Activated CD8-positive, alpha-beta memory T cell treated with anti-CD3 and anti-CD28 coated beads, Interleukin-2, amount 50 U/mL, for 1 hour (primary cell): ENCODE measurements around the gene FNBP1.

Experiments
- DNase-seq: peaks from one replicate; pipeline ENCODE4 v3.0.0-alpha.2; 2020; ENCODE audit errors: extremely low read depth

Gene FNBP1

DNA sequence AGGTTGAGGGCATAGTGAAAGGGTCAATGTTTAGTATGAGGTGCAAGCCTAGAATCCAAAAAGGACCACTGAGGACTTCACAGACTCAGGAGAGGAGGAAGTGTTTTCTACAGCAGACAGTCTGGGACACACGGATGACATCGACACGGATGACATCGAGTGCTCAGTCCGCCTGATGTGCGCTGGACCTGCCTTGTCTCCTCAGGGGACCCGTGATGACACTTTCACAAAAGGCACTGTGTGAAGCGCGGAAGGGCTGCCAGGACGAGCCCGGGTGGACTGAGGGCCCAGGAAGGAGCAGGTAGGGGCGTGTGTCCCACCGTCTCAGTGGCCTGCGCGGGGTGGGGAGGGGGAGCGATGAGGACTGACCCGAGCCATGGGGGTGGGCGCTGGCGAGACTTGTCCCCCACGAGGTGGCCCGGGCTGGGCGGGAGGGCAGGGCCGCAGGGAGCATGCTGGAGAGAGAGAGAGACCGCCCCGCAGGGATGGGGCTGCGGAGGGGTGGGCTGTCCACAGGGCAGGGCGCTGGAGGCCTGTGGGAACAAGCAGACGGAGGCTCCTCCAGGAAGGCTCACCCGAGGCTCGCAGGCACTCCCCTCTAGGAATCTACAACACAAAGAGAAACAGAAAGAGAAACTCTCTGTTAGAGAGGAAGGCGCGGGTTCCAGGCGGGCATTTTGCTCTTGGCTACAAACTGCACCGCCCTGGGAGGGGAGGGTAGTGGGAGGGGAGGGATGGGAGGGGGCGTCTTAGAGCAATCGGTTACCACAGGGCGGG, 152.9 kb downstream of the FNBP1 start:
- DNase-seq: peak; percentile 41

DNA sequence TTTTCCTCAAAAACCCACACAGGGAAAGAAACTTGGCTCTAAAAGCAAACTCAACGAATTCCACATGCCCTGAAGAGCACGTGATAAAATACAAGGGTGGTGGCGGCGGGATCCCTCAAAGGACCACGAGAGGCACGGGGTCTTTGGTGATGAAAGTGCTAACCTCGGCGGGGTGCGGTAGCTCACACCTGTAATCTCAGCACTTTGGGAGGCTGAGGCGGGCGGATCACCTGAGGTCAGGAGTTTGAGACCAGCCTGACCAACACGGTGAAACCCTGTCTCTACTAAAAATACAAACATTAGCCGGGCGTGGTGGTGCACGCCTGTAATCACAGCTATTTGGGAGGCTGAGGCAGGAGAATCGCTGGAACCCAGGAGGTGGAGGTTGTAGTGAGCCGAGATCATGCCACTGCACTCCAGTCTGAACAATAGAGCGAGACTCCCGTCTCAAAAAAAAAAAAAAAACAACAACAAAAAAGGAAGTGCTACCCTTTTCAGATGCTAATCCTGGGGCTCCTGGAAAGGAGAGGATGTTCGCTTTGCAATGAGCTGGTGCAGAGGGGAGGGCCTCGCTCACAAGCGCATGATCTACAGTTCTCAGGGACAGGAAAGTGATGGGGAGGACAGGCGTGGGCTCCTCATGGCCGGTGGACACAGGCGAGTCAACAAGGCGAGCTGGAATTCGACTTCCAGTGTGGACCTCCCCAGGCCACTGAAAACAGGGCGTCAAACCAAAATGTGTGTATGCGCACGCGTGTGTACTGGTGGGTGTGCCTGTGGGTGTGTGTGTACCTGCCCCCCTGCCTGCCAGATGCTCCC, 153.7 kb downstream of the FNBP1 start:
- no peak for DNase-seq

DNA sequence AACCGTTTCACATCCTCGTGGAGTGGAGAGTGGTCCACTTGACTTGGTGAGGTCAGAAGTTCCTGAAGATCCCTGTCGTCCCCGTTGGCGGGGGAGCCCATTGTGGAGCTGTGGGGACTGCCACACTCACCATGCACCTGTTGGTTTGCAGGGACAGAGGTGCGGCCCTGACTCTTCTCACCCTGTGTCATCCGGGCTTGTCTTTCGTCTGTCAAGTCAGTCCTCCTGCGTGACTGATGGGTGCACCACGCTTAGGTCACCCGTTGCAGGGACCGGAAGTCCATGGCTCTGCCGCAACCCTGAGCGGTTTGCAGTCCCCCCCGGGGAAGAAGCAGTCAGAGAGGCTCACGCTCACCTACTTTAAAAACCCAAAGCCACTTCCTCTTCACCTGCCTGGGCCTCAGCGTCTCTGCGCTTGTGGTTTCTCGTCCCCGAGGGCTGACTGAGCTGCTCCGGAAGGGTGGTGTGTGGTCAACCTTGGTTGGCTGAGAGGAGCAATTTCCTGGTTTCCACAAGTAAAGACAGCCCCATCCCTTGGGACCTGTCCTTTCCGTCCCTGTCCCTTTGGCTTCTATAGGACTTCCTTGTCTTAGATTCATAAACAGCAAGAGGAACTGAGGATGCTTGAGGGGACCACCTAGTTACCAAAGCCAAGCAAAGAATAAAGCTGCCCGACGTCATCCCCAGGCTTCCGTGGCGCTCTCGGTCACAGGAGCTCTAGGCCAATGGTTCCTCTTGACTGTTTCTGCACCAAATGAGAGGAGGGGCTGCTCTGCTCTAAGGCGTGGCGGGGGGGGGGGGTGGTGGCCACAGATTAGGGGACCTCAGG, 154.5 kb downstream of the FNBP1 start:
- DNase-seq: peak; percentile 92

DNA sequence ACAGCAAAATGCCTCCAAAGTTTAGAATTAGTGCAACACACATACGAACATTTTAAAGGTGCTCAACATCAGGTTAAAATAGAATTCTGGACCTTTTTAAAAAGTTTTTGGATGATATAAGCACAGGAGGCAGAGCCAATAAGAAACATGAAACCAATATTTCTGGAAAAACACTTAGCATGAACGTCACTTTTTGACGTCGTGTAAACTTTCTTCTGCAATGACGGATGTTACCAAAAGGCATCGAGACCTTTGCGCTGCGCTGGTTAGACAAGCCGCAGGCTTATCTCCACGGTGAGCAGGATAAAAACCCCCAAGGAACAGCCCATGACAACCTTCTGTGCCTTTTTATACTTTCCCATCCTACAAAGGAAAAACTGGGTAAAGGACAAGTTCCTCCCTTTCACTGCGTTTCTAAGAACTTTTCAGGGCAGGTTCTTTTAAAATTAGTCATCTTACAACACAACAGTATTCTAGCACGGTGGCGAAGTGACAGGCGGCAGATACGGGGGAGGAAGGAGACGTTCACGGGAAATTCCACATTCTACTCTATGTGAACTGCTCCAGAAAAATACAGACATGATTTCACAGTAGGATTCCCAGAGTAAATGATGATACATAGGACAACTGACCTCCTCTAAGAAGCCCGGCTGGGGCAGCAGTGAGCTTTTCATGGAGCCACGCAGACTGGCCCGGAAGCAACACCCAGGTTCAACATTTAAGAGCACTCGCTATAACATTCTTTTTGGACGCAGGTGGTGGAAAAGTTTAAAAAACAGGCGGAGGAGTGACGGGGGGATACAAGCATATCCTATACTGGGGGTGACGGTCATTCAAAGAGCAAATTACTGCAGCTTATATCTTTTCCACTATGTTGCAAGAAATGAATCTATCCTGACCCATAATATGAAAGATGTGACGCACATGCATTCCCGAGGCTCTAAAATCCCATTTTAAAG, 155.4 kb downstream of the FNBP1 start:
- peak; percentile 83 for DNase-seq

DNA sequence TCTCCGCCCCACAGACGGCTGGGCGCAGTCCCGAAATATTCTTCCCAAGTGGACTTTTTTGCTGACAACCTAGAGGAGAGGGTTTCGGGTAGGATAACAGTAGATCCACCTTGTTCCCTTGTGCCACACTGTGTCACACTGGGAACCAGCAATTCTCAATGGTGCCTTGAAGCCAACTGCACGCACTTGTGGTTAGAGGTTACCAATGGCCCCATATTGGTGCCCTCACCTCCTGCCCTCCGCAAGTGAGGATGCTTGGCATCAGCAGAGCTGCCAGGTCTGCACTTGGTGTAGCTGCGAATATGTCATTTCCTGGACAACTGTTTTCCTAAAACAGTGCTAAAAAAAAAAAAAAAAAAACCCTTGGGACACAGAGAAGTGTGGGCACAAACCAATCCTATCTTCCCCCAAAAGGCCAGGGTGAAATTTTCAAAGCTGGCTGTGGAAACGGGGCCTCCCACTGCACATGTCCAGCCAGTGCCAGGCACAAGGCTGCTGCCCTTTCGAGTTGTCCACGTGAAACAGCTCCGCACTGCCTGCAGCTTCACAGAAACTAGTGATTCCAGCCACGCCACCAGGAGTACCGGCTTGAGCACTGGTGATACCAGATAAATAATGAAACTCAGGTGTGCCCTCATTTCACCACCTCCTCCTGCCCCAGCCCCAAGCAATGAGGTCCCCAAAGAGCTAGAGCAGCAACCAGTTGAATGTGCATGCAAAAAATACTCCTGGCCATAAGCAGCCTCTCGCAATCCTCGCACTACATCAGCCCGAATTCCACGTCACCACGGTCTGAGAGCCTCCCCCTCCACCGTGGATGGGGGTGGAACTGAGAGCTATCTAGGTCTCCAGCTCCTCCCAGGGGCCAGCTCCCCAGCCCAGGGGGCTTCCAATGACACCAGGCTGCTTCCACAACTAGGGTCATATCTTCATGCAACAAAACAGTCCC, 156.5 kb downstream of the FNBP1 start:
- DNase-seq: peak; percentile 67

DNA sequence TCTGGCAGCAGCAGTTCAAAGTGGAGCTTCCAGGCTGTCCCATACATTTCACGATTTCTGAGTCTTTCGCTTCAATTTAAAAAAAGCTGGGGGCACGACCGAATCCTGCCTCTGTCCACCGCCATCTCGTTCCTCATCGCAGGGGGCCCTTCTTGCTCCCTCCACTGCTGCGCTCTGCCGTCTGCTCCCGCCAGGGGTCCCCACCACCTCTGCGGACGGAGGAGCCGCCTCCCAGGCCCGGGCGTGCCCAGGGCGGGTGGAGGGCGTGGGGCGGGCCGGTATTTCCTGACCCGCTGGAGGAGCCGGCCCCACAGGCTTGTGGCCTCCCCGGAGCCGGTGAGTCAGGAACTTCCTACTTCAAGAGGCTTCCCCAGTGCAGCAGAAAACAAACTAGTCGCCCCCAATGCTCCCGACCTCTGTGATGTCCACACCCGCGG, 157.3 kb downstream of the FNBP1 start:
- DNase-seq: peak; percentile 87

DNA sequence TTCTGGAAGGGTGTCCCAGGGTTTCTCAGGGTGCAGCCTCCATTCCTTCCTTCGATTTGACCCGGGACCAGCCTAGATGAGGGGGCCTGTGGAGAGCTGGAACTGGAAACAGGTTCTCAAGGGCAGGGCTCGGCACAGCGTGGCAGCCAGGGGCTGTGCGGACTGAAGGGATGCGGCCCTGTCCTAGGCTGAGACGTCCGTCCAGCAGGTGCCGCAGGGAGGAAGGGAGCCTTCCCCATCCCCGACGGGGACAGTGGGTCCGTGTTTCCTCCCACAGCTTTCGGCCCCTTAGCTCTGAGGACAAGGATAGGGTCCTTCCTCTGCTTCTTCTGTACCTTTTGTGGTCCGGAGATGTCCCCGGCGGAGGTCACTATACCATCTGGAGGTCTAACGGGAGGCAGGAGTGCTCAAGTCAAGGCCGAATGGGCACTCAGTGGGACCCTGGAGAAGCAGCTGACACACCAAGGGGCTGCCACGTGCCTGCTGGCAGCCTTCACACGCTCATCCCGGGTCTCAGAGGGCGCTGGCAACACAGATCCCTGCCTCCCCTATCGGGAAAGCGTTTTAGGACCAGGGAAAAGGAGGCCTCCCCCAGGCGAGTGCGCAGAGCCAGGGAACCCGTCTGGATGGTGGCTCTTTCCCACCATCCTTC, 157.8 kb downstream of the FNBP1 start:
- DNase-seq: no peak

DNA sequence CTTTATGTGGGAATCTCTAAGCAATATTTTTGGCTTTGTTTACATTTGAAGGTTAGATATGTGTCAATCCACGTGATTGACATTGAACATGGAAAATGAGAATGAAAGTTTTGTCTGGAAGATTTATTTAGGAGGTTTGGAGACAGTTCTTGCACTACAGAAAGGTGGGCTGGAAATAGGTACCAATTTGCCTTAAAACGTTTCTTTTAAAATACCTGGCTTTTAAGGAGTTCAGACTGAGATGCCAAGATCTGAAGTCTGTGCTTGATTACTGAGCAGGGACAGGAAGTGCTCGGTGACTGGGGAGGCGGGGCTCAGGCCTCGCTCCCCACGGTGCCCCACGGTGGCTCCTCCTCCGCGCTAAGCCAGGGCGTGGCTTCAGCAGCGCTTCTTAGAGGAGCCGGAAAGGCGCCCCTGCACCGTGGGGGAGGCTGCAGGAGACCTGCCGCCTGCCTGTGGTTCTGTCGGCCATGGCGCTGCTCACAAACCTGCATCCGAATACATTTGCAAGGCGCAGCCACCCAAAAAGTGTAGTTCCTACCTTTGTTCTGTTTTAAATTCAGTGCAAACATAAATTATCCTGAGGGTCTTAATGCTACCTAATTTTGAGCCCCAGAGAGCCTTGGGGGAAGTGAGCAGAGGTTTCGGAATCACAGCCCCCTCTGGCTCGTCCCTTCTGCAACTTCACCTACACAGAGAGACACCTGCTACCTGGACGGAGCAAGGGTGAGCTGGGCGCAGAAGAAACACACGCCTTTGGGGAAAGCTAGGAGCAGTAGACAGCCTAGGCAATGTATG, 158.6 kb downstream of the FNBP1 start:
- peak; percentile 92 for DNase-seq

DNA sequence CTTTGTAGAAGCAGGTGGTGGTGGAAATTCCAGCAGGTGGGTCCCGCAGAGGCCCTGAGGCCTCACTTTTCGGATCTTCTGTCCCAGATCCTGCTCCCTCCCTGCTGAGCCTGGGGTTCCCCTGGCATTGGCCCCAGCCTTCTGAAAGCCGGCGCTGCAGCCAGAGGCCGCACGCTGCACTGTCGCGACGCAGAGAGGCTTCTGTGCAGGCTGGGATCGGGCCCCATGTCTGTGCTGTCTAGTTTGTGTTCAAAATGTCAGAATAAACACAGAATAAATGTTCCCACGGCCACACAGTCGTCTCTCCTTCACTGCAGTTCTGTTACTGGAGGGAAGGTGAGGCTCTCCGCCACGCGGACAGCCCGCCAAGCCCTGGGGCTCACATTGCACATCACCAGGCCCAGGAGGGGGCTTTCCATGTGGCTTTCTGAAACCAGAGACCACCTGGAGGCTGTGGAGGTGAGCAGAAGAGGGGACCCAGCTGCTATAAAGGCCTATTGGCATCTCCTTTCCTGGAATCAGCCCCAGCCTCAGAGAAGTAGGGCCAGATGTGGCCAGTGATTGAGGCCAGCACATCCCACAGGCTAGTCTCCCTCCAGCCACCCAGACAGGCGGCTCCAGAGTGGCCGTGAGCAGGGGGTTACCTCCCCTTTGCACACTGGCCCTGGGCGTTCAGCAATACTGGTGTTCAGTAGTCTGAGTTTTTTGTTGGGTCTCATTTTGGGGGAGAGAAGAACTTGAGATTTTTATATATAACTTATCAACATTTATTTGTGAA, 161.3 kb downstream of the FNBP1 start:
- DNase-seq: no peak

DNA sequence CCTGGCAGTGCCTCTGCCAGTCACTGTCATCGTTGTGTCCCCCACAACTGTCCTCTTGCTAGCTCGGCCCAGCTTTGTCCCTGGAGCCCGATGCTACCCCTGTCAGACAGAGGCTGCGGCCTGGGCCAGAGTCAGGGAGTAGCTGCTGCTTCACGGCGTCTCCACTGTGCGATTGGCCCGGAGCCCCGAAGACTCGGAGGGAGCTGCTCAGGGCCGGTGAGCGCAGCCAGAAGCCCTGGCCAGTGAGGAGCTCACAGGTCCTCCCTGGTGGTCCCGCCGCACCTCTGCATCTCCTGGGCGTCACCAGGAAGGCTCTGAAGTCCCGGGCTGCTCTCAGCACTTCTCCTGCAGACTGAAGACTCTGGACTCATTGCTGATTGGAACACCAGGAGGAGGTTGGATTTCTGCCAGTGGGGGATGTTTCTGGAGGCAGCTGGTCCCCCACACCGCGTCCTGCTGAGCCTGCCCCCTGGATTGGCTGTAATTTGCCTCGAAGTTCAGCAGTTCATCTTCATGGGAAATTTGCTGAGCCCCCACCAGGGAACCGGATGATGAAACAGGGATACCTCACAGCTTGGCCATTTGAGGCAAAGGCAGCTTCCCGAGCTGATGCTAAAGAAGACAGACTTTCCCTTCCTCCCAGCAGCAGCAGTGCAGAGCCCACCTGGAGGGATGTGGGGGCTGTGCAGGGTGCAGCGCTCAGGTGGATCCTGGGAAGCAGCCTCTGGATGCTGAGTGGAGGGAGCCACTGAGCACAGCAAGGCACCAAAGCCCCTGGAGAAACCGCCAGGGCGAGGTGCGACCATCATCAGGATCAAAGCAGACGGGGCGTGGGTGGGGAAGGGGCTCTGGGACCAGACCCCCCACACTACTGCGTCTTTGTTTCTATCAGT, 162.1 kb downstream of the FNBP1 start:
- DNase-seq: no peak

DNA sequence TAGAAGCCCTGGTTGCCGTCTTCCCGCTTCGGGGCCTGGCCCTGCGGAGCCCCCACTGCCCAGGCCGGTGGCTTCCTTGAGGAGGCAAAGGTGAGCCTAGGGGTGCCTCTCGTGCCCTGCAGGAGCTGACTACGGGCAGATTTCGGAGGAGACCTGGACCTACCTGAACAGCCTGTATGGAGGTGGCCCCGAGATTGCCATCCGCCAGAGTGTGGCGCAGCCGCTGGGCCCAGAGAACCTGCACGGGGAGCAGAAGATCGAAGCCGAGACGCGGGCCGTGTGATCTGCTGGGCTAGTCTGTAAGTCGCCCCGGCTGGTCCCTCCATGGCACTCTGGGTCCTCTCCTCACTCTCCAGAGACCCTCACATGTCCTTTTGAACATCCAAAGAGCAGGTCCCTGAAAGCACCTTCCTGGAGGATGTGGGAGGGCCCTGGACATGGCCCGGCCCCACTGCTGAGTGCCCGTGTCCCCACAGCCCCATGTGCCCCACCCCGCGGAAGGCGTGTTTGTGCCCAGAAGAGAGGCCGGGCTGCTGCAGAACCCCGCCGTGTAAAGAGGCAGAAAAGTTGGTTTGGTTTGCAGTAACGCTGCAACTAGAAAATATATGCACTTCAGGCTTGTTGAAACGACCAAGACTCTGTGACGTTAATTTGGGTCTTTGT, 162.9 kb downstream of the FNBP1 start:
- DNase-seq: no peak

DNA sequence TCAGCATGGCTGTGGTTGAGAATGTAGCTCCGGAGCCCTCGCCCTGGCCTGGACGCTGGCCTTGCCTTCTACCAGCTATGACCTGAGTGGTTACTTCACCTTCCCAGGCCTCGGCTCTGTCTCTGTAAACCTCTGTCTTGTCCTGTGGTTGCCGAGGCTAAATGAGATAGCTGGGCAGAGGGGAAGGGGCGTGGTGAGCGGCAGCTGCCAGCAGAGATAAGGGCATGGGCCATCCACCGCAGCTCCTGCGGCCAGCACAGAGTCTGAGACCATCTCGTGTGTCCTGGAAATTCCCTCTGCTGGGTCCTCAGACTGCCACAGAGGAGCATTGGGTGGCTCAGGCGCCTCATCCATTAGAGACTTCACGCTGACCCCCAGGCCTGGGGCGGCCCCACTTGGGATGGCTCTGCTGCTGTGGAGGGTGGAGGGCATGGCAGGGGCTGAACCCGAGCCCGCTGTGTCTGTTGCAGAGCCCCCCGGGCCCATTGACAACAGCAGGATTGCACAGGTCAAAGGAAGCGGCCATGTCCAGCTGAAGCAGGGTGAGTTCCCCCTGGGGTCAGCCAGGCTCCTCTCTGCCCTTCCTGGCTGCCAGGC, 163.8 kb downstream of the FNBP1 start:
- no peak for DNase-seq

DNA sequence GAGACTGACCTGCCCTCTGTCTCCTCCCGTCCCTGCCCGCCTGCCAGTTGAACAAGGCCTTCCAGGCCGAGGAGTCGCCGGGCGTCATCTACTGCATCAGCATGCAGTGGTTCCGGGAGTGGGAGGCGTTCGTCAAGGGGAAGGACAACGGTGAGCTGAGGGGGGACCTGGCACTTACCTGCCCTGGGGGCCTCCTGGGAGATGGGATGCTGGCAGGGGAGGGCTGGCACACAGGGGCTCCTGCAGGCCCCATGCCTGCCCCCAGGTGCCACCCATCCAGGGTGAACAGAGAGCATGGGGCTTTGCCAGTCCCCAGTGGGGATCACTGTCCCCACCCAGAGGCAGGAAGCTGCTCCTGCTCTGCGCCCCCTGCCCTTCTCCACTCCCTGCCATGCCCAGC, 164.7 kb downstream of the FNBP1 start:
- DNase-seq: no peak

DNA sequence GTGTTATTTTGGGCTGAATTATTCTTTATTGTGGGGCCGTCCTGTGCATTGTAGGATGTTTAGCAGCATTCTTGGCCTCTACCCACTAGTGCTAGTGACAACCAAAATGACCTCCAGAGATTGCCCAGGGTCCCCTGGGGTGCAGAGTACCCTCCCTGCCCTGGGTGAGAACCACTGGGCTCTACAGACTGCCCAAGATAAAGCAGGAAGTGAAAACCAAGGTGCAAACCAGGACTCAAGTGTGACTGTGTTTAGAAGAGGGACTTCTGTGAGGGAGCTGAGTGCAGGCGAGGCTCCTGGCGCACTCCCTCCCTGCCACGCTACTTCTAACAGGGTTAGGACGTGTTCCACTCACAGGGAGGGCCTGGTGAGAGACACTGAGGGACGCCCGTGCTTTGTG, 166.2 kb downstream of the FNBP1 start:
- DNase-seq: no peak

DNA sequence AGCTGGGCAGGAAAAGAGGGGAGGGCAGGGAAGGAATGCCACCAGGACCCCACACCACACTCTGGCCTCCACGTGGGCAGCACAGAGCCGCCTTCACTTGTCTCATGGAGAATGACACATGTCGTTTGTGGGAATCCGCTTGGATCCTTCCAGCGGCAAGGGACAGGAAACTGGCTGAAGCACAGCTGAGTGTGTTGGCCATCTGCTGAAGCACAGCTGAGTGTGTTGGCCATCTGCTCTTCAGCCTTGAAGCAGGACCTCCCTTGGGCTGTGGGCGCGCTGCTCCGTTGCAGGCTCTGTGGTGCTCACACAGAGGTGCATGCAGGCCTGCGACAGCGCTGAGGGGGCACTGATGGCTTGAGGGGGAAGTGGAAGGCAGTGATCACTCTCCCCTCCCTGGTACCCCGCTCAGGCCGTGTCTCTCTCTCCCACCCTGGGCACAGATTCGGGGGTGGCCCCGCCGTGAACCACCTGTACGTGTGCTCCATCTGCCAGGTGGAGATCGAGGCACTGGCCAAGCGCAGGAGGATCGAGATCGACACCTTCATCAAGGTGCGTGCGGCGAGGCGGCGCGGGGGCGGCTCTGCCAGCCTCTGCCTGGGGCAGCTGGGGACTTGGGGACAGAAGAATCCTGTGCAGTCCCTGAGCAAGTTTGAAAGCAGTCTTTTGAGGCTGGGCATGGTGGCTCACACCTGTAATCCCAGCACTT, 167.1 kb downstream of the FNBP1 start:
- DNase-seq: no peak
